ENCODE data around the gene EPHB1.
"Not testable (repeated sequence)": the region's sequence is repeated elsewhere in the genome, so short reads cannot be mapped to it uniquely, and the experiment has no call there.

Gene EPHB1

DNA sequence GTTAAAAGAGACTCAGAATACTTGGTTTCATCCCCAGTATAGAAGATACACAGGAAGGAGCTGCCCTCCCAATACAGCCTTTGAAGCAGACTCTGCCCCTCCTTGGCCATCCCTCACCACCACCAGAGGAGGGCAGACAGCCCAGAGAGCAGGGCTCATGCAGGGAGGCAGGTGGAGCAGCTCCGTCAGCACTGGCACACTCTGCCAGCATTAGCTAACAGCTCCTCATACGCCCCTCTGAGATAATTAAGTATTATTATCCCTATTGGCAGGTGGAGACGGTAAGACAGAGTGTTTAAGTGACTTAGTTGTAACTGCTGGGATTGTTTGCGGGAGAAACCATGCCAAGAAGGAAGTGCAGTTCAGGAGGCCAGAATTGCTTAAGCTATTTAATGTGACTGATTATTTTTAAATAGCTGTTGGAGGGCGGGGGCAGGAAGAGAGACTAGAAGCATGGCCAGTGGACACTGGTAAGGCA lies 434.0 kb downstream of the EPHB1 start:
- DNase-seq, result no peak

DNA sequence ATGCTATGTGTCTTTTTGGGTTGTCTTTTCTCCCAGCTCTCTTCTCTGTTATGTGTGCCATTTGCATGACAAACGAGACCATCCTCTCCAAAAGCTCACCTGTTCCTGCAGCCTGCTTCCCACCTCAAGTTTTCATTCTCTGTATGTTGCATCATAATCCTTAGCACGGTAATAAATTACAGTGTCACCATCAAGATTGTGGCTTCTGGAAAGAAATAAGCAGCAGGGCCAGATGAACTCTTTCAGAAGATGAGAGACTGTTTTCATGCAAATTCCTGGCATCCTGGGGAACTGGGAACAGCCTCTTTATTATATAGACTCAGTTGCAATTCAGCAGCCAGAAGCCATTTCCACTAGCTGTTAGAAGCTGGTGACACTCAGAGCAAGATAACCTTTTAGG lies 436.7 kb downstream of the EPHB1 start:
- no peak for DNase-seq

DNA sequence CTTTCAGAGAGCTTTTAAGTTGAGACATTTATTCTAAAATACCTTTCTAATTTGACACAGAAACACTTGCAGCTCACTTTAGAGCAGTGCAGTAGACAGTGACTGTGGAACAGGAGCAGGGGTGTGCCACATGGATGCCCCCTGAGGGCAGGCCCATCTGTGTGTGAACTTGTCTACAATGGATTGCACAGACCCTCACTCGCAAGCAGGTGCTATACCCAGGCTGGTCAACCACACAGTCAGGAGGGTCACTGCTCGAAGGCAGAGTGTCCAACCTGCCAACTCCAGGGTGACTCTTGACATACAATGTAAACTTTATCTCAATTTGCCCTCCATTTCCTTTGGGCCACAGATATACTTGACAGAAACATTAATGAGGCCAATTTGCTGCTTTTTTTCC lies 437.2 kb downstream of the EPHB1 start:
- DNase-seq, result no peak

DNA sequence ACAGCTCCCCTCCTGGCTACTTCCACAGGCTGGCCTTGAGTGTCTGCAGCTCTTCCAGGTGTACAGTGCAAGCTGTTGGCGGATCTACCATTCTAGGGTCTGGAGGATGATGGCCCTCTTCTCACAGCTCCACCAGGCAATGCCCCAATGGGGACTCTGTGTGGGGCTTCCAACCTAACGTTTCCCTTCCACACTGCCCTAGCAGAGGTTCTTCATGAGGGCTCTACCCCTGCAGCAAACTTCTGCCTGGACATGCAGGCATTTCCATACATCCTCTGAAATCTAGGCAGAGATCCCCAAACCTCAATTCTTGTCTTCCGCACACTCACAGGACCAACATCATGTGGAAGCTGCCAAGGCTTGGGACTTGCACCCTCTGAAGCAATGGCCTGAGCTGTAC lies 438.4 kb downstream of the EPHB1 start:
- DNase-seq, result not testable (repeated sequence)

DNA sequence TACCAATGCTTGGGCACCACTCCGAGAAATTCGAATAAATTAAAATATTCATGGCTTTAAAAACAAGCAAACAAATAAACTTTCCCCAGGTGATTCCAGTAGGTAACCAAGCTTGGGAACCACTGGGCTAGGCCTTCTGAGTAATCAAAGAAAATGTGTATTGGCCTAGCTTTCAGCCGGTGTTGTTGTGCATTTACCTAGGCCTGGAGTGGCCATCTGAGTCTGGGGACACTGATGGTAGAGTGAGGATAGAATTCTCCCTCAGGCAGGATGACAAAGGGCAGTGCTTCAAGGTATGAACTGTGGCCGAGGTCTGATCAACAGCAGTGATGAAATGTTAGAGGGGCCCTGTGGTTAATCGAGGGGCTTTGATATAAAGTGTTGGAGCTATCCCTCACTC lies 440.5 kb downstream of the EPHB1 start:
- DNase-seq, result no peak

DNA sequence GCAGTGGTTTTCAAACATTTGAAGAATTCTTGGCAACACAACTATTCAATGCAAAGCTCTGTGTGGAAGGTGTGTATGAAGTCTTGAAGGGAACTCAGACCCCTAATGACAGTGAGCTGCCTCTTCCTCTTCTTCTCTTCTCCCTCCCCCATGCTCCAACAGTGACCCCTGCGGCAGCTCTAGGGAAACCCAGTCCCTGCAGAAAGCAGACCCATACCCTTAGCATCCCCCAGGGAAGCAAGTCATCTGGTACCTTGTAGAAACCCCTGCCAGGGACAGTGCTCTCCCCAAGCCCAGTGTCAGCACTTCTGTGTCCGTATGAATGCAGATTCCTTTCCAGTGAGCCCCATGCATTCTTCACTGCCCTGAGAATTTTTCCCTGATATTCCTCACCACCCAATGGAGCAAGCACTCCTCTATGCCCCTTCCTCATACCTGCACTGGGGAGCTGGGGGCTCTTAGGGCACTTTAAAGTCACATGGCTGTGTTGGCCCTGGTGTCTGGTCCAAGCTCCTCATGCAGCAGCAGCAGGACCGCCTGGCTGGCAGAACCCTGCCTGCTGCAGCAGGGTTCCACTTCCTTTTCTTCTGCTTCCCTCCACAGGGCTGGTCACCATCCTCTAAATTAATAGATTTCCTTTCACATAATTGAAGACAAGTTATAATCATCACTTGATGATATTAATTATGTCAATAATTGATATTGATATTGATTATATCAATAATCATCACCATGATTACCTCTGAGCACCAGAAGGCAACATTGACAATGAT lies 442.5 kb downstream of the EPHB1 start:
- DNase-seq, result no peak

DNA sequence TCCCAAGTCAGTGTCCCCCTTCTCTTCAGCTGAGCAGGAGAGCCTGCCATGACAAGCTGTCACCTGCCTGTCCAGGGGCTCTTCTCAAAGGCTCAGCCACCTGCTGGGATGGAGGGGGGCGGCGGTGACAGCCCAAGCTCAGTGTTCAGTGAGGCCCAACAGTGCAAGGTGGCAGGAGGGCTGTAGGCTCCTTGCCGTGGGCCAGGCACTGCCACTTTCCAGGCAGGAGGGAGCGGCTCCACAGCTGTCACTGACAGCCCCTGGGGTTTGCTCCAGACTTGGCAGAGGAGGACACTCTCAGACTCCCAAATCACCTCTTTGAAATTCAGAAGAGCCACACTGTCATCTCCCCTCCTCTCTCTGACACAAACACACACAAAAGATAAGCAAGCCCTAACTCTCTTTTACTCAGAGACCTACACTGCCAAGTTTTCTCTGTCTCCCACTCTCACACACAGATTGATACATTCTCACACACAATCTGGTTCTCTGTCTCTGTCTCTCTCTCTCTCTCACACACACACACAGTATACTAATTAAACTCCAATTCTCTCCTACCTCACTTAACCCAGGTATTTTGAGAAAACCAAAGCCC lies 443.3 kb downstream of the EPHB1 start:
- DNase-seq, result no peak

DNA sequence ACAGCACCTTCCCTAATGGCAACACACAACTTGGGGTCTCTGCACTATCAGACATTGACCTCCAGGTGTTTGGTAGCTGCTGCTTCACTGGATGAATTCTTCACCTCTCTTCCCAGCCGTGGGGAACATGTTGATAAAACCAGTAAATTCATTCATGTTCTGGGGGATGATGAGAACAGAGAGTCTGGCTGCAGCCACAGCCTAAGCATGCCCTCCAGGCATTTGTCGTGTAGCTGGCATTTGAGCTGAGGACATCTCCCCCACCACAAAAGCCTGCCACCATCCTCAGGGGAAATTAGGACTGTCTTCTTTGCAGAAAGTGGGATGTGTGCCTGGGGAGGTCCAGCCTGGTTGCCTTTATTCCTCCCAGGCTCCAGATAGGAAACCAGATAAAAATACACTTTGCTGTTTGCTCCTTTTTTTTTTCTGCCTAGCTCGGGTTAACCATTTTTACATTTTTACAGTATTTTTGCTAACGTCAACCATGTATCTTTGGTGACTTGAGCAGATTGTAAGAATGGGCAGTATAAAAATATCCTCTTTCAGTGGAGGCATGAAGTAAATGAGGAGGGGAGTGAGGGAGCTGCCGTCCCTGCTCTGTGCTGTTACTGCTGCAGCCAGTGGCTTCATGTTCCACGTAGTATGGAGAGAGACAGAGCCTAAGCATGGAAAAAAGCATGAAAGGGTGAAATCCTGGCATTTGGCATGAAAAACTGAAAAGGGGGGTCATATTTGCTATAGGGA lies 444.0 kb downstream of the EPHB1 start:
- no peak for DNase-seq

DNA sequence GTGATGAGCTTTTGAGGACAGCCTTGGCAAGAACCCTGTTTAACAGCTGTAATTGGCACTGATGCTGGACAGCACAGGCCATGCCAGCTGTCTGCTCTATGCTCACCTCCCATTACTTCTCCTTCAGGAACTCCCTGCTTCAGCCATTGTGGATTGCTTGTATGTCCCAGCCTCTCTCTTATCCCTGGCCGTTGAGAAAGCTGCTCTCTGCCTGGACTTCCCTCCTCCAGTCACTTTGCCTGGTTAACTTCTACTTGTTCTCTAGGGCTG lies 444.5 kb downstream of the EPHB1 start:
- DNase-seq, result no peak

DNA sequence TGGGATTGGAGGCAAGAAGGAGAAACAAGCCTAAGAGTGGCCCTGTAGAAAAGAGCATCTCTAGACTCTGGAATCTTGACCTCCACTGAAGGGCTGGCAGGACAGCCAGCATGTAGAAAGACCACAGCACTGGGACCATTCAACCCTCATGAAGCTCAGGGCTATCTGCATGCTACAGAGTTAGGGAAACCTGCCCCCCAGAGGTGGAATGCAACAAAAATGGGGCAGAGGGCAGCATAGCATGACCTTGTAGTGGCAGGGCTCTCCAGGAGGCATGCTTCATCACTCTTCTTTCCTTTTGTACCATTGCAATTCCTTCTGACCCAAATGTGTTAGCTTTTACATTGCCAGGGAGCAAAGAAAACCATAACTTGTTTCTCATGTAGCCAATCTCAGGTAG lies 445.4 kb downstream of the EPHB1 start:
- DNase-seq, result no peak

DNA sequence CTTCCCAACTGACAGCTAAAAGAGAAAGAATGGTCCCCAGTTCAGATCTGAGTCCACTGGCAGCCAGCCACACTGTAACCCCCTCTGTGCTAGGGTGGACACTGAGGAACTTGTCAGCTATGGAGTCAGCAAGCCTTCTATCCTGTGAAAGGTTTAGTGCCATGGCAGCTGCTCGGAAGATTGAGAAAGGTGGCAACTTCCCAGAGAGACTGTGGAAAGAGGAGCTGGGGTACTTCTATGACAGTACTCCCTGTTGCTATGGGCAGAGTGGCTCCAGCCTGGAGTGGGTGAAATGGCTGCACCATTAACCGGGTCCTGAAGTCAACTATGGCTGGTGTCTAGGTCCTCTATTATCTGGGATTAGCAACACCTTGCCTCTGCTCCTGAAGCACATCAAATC lies 447.2 kb downstream of the EPHB1 start:
- DNase-seq, result no peak

DNA sequence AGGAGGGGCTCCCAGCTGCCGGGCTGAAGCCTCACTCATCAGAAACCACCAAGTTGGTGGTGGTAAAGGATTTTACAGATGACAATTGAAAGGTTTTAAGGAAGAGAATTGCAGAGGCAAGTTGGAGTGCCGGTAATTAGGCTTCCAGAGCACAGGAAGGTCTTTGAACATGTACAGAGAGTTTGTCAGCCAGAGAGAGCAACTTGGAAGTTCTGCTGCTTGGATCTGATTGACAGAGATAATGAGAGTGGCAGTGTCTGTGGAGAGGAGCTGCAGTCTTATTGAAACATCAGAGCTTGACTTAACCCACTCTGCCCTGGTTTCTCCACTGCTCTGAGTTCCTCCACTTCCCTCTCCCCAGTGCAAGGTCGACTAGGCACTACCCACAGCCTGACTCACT lies 448.6 kb downstream of the EPHB1 start:
- no peak for DNase-seq

DNA sequence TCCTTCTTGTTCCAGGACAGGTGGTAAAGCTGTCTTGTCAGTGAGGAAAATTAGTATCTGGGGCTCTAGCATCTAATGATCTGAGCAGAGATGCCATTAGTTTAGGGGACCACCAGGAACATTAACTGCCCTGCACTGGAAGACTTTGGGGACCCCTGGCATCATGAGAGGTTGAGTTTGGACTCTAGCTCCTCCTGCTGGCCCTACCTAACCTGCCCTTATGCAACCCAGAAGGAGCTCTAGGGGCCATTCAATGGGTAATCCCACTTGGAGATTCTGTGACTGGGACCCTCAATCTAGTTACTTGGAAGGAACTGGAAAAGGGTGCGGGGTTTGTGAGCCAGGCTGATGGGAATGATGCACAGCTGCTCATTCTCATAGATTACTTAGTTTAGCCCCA lies 451.0 kb downstream of the EPHB1 start:
- DNase-seq, result no peak

DNA sequence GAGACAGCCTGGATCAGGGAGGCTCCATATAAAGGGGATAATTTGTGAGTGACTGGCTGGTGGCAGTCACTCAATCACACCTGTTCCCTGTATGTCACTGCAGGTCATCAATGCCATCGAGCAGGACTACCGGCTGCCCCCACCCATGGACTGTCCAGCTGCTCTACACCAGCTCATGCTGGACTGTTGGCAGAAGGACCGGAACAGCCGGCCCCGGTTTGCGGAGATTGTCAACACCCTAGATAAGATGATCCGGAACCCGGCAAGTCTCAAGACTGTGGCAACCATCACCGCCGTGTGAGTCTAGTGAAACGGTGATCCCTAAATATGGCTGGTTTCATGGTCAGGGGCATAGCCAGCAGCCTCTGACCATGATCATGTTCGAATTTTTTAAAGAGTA lies 453.2 kb downstream of the EPHB1 start:
- no peak for DNase-seq

DNA sequence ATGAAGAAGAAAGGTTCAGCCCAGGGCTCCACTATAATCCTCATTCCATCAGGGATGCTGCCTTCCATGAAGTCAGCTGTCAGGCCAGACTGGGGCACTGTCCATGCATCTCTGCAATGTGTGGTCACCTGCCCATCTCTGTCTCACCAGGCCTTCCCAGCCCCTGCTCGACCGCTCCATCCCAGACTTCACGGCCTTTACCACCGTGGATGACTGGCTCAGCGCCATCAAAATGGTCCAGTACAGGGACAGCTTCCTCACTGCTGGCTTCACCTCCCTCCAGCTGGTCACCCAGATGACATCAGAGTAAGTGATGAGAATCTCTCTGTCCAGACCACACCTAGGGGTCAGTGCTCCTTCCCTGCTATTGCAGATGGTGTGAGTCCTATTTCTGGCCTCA lies 454.1 kb downstream of the EPHB1 start:
- DNase-seq, result no peak

DNA sequence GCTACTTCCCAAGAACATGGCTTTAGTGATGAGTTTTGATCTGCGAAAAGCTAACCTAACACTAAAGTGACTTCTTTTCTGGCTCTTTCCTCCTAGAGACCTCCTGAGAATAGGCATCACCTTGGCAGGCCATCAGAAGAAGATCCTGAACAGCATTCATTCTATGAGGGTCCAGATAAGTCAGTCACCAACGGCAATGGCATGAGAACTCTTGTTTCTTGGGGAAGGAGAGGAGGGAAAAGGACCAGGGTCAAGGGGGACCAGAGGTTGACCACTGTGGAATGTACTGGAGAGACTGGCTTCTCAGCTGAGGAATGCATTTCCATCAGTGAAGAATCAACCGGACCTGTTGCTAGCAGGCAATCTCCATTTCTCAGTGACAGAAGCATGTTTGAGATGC lies 463.9 kb downstream of the EPHB1 start:
- no peak for DNase-seq

DNA sequence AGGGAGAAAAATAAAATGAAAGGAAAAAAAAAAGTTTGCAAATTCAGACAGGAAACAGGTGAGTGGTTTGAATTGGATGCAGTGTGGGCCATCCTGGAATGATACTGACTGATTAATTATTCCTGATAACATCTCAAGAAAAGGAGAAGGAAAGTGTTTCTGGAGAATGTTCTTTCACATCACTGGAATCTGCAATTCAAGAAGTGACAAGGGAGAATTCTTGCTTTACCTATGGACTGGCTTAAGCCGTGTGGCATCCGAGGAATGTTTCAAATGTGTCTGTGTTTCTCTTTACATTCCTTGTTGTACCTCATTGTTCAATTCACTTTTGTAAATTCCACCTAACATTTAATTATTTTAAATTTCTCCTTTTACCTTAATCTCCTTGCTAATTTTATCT lies 465.0 kb downstream of the EPHB1 start:
- no peak for DNase-seq

DNA sequence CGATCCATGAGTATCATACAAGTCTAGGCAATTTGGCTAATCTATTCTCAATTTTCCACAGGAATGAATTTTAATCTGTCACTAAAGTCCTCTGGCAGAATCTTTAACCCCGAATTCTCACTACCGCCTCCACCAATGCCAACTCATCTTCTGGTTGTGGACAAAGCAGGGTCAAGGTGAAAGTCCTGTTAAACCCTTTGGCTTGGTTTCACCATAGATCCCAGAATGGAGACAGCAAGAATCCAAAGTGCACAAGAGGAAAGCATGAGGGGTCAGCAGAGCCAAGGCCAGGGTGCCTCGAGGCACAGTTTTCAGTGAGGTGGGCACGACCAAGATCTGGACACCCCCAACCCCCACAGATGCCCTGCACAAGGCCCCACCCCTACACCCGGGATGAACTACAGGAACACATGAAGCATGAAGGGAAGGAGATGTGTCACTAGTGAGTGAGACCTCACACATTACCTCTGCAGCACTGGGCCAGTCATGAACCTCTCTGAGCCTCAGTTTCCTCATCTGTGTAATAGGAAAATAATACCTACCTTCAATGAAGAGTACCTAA lies 466.2 kb downstream of the EPHB1 start:
- DNase-seq, result no peak

DNA sequence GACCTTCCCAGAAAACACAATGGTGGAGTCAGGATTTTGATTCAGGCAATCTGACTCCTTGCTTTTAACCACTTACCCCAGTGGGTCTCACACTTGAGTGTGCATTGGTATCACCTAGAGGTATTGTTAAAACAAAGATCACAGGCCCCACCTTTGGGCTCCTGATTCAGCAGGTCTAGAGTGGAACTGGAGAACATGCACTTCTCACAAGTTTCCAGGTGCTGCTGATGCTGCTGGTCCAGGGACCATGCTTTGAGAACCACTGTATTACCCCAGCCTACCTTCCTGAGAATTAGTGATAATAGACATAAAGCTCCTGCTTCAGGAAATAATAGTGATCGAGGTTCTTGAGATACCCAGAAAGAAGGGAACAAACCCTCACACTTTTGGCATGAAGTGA lies 466.9 kb downstream of the EPHB1 start:
- DNase-seq, result no peak

DNA sequence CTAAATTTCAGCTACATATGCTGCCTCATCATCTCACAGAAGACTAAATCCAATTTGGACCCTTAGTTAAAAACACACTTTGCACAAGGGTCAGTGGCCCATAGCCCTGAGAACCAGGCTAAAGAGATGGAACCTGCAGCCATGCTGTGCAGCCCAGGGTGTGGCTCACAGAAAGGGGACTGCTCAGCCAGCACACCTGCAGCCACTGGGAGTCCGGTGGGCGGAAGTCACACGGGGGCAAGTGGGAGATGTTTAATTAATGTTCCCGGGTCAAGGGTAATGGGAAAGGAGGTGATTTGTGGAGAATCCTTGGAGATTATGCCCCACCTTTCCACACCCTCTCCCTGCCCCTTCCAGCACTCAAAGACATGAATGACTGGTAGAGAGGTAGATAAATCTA lies 467.4 kb downstream of the EPHB1 start:
- DNase-seq, result no peak

DNA sequence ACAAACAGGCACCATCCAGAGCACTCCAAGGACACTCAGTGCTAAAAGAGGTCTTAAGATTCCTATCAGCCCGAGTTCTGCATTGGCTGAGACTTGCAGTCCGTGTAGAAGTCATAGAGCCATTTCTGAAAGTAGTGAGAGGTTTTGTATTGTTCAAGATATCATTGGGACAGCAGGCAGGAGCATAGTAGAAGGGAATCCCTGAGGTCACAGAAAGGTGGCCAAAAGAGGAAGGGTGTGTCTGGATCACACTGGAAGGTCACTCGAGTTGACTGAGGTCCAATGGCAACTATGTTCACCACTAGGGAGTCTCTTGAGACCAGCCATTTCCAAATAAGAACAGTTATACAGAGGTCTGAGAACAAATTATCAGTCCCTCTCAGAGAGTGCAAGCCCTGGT lies 468.3 kb downstream of the EPHB1 start:
- DNase-seq, result no peak

DNA sequence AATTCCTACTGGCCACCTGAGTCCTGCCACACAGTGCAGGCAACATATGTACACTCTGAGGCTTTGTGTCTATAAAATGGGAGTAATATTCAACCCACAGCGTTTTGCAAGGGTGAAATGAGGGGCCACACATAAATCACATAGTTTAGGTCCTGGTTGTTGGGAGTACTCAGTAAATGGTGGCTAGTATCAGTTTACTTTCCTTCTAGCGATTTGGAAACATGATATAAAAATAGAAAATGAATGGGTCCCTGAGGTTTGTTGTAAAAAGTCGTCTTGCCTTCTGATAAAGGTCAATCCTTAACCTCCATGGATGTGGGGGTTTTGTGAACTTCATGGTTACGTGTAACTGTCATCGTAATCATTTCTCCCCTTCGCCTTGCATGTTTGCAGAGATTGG lies 472.4 kb downstream of the EPHB1 start:
- DNase-seq, result no peak

DNA sequence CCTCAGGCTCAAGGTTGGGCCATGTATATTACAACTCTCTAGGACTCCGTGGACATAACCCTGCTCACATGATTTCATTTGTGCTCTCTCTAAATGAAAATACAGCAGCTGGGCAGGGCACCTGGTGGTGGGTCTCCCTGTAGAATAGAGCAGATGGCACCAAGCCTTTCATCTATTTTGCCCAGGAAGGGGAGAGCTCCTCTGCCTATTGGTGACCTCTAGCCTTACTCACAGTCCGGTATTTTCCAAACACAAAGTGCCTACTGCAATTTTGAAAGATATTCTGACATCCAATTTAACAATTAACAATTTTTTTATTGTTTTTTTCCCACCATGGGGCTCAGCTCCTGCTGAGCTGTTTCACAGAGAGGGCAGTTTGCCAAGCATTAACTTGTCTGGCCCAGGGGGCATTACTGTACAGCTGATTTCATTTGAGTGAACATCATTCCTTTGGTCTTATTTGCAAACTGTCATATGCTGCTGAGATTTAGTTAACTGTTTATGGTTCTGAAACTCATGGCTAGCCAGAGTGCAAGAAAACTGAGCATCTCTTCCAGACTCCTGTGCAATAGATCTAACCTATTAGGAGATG lies 474.0 kb downstream of the EPHB1 start:
- DNase-seq, result no peak

Measured in CD4-positive, alpha-beta T cell treated with Interleukin-17A for 4 hours (primary cell).